NAMALWA (cell line): ENCODE data around the gene GPR42.
"Not testable (repeated sequence)": the region's sequence is repeated elsewhere in the genome, so short reads cannot be mapped to it uniquely, and the experiment has no call there.

ENCODE experiments used
- DNase-seq: peaks from one replicate; pipeline ENCODE4 v3.0.0-alpha.2; 2015; ENCODE audit warnings: low spot score

Gene GPR42

DNA sequence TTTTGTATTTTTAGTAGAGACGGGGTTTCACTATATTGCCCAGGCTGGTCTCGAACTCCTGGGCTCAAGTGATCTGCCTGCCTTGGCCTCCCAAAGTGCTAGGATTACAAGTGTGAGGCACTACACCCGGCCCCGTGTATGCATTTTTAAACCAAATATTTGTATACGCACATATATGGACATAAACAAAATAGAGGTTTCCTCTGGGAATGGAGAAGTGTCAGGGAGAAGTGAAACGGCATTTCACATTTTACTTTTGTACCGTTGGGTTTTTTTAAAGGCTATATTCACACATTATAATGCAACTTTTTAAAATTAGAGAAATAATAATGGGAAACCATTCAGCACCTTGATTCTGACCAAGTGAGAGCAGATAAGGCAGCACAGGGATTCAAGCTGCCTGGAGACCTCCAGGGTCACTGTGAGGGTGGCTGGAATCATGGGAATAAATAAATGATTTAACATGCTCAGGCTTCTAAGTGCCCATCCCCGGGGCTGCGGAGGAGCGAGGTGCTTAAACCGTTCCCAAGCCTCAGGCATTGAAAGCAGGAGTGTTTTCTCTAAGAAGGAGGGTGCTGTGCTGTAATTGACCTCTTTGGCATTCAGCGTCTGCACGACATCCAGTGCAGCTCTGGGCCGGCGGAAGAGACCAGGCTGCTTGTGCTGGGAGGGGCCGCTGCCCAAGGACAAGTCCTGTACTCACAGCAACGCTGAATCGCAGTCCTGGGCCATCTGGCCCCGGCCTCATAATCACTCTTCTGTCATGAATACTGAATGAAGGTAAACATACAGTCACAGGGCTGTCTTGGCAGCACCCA is 24.7 kb downstream of the GPR42 start:
- DNase-seq: no peak

DNA sequence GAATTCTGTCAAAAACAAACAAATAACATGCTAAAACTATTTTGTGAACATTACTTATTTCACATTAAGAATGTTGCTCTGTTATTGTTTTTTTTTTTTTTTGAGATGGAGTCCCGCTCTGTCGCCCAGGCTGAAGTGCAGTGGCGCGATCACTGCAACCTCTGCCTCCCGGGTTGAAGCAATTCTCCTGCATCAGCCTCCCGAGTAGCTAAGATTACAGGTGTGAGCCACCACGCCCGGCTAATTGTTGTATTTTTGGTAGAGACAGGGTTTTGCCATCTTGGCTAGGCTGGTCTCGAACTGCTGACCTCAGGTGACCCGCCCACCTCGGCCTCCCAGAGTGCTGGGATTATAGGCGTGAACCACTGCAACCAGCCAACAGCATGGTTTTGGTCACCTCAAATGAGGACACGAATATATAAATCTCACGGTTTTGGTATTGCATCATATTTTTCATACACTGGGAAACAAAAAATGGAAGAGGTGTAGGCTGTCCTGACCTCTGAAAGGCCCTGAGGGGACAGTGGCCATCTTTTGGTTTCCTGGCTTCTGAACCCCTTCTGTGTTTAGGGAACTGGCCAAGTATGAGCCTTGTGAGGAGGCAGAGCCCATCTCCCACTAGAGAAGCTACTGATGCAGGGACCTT is 25.5 kb downstream of the GPR42 start:
- DNase-seq: no peak

DNA sequence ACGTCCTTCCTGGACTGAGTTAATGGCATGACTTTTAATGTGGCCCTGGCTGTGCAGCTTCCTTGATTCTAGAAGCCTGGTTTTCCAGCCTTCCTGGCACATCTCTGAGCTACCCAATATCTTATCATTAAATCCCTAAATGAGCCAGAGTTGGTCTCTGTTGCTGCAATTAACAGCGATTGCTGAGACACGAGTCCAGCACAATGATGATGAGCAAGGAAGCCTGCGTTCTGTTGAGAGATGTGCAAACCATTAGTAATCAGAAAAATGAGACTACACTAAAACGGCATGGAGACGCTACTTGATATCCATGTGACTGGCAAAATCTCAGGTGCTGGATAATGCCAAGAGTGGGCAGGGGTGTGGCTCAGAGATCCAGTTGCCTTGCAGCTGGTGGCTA is 26.2 kb downstream of the GPR42 start:
- DNase-seq: no peak

DNA sequence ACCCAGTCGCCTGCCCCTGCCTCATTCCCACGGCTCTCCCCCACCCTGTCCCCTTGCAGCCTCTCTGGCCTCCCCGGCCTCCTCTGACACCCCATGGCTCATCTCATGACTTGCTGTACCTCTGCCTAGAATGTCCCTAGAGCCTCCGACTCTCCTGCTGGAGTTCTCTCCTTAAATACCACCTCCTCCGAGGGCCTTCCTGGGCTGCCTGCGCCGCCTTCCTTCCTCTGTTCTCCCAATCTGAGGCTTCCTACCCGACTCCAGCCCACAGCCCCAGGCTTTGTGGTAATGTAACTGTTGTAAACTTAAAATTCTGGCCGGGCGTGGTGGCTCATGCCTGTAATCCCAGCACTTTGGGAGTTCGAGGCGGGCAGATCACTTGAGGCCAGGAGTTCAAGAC is 27.7 kb downstream of the GPR42 start:
- DNase-seq: no peak

DNA sequence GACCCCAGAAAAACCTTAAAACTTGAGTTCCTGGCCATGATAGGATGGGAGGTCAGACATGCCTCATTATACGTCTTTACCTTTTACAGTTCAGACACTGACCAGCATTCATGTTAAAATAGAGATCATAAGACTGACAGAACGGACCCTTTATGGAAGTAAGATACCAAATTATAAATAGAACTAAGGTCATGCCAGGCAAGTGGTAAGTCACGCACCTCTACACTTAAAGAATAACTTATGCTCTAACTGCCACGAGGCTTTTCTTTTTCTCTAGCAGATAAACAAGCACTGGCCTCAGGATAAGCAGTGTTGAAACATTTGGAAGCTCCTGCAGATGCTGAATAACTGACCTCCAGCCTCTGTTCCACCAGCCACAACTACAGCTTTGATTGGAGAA is 28.4 kb downstream of the GPR42 start:
- no peak for DNase-seq

DNA sequence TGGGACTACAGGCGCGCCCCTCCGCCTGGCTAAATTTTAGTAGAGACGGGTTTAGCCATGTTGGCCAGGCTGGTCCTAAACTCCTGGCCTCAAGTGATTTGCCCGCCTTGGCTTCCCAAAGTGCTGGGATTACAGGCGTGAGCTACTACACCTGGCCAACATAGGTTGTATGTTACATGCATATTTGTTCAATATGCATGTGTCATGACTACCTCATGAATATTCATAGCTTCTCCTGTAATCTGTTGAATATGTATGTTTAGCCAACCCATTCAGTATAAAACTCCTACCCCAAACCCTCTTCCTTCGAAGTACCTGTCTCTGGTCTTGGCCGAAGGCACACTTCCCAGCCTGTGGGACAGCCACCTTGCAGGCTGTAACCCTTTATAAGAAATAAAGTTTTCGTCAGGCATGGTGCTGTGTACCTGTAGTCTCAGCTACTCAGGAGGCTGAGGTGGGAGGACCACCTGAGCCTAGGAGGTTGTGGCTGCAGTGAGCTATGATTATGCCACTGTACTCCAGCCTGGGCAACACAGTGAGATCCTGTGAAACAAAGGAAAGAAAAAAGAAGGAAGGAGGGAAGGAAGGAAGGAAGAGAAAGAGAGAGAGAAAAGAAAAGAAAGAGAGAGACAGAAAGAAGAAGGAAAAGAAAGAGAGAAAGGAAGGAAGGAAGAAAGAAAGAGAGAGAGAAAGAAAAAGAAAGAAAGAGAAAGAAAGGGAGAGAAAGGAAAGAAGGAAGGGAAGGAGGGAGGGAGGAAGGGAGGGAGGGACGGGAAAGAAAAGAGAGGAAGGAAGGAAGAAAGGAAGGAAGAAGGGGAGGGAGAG is 29.3 kb downstream of the GPR42 start:
- no peak for DNase-seq

DNA sequence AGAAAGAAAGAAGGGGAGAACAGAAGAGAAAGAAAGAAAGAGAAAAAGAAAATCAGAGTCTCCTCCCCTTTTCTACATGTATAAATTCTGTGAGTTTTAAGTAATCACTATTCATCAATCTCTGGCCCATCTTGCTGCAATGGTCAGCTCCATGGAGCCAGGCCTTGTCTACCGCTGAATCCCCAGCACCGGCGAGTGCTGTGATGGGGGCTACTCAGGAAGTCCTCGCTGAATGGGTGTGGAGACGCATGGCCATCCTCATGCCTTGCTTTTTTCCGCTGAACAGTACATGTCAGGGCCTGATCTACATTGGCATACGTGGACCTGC is 29.9 kb downstream of the GPR42 start:
- DNase-seq: no peak

DNA sequence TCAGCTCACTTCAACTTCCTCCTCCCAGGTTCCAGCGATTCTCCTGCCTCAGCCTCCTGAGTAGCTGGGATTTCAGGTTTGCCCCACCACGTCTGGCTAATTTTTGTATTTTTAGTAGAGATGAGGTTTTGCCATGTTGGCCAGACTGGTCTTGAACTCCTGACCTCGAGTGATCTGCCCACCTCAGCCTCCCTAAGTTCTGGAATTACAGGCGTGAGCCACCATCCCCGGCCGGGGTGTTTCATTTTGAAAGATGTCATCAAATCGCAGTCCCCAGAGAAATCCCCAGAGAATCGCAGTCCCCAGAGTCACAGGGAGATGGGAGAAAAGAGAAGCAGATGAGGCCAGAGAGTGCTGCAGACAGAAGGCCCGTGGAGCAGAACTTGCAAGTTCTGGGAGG is 30.5 kb downstream of the GPR42 start:
- DNase-seq: not testable (repeated sequence)

DNA sequence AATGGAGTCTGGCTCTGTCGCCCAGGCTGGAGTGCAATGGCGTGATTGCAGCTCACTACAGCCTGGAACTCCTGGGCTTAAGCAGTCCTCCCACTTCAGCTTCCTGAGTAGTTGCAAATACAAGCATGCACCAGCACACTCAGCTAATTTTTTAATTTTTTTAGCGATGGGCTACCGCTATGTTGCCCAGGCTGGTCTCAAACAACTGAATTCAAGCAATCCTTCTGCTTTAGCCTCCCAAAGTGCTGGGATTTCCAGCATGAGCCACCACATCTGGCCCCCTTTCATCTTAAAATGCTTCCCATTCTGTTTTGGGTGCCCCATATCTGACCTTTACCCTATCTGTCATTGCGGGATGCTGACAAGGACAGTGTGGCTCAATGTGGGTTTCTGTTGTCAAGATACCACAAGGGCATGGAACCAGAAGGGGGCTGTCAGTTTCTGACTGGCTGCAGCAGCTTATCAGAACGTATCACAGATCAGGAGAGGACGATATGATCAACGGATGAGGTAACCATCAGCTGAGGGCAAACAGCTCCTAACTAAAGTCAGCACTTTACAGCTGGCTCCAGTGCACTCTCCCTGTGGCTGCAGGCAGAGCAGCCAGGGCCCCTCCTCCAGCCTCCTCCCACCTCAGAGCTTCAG is 32.4 kb downstream of the GPR42 start:
- no peak for DNase-seq

DNA sequence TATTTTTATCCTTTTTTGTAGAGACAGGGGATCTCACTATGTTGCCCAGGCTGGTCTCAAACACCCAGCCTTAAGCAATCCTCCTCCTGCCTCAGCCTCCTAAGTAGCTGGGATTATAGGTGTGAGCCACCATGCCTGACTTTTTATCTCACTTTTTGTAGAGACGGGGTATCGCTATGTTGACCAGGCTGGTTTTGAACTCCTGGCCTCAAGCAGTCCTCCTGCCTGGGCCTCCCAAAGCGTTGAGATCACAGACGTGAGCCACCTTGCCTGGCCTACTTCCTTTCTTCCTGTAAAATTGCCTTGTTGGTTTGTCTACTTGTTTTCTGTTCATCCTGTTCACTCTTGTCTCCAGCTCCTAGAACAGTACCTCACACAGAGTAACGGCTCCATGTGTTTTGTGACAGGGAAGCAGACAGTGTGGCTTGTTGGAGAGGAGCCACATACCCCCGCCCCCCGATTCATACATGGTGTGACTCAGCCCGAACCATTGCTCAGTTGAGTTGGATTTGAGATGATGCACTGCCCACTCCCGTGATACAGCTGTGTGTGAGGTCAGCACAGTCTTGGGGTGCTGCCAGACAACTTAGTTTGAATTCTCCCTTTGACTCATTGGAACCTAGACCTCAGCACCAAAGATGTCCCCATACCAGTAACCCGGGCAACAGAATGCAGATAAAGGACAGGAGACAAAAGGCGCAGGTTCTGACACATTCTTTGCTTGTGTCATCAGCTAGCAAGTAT is 34.2 kb downstream of the GPR42 start:
- DNase-seq: no peak

DNA sequence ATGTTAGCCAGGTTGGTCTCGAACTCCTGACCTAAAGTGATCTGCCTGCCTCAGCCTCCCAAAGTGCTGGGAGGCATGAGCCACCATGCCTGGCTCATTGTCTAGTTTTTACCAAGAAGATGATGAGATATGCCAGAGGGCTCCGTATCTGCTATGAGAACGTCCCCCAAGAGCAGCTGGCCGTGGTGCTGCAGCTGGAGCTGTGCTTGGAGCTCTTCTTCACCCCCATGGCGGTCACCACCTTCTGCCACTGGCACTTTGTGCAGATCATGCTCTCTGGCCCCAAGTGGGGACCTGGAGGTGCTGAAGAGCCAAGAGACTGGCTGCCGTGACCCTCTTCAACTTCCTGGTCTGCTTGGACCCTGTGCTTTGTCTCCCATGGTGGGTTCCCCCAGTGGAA is 36.8 kb downstream of the GPR42 start:
- DNase-seq: no peak

DNA sequence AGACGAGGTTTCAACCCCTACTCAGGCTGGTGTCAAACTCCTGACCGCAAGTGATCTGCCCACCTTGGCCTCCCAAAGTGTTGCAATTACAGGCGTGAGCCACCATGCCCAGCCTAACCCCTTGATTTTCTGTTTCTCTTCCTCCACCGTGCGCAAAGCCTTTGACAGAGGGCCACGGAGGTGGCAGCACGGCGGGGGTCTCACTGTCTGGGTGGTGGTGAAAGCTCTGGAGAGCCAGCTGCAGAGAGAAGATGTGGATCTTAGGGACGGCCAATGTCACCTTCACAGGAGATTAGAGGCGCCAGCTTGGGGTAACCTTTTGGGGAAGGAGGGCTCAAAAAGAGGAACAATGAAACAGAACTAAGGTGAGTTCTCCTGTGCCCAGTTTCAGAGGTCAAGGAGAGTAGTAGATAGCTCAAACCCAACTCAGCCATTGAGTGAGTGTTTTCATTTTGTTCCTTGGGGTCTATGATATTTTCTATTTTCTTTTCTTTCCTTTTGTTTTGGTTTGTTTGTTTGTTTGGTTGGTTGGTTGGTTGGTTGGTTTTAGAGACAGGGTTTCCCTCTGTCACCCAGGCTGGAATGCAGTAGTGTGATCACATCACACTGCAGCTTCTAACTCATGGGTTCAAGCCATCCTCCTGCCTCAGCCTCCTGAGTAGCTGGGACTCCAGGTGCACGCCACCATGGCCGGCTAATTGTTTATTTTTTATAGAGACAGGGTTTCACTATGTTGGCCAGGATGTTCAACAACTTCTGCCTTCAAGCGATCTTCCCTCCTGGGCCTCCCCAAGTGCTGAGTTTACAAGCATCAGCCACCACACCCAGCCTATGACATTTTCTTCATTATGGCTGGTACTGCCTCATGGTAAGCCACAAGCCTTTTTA is 37.7 kb downstream of the GPR42 start:
- no peak for DNase-seq

DNA sequence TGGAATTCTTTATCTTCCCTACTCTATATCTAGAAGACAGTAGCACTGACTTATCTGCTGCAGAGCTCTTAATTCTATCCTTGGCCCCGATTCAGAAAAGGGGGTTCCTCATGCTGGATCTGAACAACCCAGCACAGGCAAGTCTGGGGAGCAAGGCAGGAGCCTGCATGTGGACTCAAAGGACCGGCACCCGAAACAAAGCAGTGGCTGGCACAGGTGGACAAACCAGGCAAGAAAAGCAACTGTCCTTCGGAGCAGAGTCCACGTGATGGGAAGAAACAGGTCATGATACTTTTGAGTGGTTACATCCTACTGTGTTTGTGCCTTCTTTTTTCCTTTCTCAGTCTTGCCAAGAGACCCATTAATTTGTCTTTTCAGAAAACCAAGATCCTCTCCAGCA is 38.3 kb downstream of the GPR42 start:
- no peak for DNase-seq

DNA sequence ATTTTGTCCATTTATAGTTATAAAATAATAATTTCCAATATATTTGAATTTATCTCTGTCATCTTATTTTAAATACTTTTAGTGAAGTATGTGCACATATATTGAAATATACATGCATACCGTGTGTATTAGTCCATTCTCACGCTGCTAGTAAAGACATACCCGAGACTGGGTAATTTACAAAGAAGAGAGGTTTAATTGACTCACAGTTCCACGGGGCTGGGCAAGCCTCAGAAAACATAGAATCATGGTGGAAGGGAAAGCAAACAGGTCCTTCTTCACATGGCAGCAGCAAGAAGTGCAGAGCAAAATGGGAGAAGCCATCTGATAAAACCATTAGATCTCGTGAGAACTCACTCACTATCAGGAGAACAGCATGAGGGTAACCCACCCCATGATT is 39.6 kb downstream of the GPR42 start:
- DNase-seq: no peak

DNA sequence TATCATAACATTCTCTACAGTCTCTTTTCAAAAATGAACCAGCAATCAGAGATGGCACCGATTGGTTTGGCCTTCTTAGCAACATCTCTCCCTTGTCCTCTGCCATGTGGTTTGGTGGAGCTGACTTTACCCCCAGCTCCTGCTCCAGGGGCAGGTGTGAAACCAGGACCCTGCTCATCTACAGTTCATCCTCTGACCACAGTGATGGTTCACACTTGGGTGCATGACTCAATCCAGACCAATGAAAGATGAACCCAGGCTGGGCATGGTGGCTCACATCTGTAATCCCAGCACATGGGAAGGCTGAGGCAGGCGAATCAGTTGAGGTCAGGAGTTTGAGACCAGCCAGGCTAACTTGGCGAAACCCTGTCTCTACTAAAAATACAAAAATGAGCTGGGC is 43.6 kb downstream of the GPR42 start:
- DNase-seq: no peak

DNA sequence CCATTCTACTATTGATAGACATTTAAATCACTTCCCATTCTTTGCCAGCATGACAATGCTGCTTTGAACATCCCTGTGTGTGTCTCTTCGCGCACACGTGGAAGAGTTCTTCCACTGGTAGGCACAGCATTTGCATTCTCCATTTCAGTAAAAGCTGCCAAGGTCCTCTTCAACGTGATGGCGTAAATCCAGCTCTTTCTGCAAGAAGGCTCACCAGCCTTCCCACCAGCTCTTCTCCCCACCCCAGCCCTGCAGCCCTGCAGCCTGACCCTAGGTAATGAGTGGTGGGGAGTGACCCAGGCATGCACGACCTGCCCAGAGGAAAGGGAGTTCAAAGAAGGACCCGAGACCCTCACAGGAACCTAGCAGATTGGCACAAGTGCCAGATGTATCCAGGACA is 45.5 kb downstream of the GPR42 start:
- DNase-seq: no peak

DNA sequence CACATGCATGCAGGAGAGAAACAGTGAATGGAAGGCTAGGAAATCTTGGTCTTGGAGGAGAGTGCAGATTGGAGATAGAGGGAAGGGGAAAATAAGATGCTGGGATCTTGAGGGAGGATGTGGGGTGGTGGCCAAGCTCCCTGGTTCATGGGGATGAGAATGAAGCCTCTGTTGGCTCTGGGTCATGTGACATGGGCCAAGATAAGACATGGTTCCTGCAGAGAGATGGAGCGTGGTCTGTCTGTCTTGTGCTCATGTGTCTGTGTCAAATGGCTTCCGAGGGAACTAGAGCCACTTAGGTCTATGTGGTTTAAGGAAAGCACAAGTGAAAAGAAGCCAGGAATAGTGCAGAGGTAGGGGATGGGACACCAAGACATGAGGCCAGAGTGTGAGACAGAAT is 46.4 kb downstream of the GPR42 start:
- DNase-seq: no peak

DNA sequence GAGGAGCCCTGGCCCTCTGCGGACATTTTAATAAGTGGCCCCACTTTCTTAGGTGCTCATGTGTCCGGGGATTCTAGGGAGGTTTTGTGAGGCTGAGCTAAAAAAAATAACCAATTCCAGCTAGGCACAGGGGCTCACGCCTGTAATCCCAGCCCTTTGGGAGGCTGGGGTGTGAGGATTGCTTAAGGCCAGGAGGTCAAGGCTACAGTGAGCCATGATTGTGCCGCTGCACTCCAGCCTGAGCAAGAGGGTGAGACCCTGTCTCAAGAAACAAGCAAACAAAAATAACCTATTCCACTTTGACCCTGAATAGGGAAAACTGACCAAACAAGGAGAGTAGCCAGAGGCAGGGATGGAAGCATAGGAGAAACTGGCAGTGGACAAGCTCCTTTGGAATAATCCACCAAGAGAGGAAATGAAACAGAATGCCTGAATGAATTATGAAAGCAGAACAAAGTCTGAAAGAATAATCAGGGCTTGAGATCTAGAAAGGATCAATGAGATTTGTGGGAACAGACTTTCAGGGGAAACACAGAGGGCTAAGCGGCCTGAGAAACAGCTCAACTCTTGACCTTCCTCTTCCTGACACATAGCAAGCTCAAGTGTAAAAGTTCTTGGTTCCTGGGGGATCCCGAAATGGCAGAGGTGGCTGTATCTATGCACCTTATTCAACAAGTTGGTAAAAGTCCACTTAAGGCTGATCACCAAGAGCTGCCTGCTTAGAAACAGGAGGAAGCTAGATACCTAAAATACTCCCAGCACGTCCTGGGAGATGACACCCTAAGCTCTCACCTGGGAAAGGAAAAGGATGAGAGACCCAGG is 47.1 kb downstream of the GPR42 start:
- no peak for DNase-seq

DNA sequence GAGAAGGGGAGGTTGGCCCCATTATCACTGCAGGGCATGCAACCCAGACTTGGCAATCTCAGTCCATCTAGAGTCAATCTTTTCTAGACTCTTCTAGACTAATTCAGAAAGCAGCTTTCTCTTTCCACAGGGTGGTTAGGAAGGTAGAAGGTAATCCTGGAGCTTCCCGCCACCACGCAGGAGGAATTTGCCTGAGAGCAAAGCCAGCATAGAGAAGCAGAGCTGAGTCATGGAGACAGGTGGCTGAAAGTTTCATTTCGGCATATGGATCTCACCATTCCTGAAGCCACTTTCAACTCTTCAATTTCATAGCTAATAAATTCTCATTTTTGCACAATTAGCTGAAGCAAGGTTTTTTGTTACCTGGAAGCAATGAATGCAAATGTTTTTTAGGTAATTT is 48.2 kb downstream of the GPR42 start:
- no peak for DNase-seq

DNA sequence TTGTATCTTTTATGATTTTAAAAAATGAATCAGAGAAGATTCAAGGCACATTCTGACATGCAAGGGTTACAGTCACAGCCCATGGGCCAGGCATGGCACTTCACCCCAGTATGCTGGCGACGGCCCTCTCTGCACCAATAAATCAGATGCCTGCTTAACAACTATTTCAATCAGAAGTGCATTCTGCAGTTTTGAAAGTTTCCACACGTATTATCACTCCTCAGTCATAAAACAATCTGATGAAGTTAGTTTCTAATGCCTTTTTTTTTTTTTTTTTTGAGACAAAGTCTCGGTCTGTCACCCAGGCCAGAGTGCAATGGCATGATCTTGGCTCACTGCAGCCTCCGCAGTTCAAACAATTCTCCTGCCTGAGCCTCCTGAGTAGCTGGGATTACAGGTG is 48.9 kb downstream of the GPR42 start:
- DNase-seq: no peak
